Osteoblast (primary cell): ENCODE results near the gene MARCHF10. TPM values are rescaled to one million over a fixed set of nuclear protein-coding genes. Genes with fewer than 3 reads are reported as not detected.

Experiments
- DNase-seq: peaks from one replicate; pipeline ENCODE4 v3.0.0; 2011; ENCODE audit warnings: low spot score, mixed read lengths; ENCODE audit not compliant: insufficient read length; ENCODE audit errors: missing footprints
- H2AFZ ChIP-seq: 2 replicates; pipeline ENCODE4 v1.6.0; 2011; ENCODE audit warnings: mild to moderate bottlenecking, low read length
- H3K27ac ChIP-seq: 2 replicates; pipeline ENCODE4 v1.5.1; 2011; ENCODE audit warnings: mild to moderate bottlenecking, low read depth, low read length, moderate library complexity
- H3K27me3 ChIP-seq: 2 replicates; pipeline ENCODE4 v1.6.0; 2012; ENCODE audit warnings: mild to moderate bottlenecking, control low read depth, inconsistent platforms, low read length, moderate library complexity; ENCODE audit not compliant: insufficient read depth
- H3K36me3 ChIP-seq: 2 replicates; pipeline ENCODE4 v1.5.1; 2011; ENCODE audit warnings: mild to moderate bottlenecking, low read length, control low read depth, moderate library complexity; ENCODE audit not compliant: insufficient read depth
- H3K4me1 ChIP-seq: 2 replicates; pipeline ENCODE4 v1.5.1; 2011; ENCODE audit warnings: mild to moderate bottlenecking, low read length, control low read depth, moderate library complexity; ENCODE audit not compliant: insufficient read depth
- H3K4me2 ChIP-seq: 2 replicates; pipeline ENCODE4 v1.6.0; 2011; ENCODE audit warnings: mild to moderate bottlenecking, low read length; ENCODE audit not compliant: insufficient read depth
- H3K4me3 ChIP-seq: fragments of 200-600 bp; sonication (generic); 3 replicates; pipeline ENCODE4 v1.5.1; 2012; ENCODE audit warnings: mild to moderate bottlenecking, low read length, inconsistent platforms; ENCODE audit not compliant: insufficient read depth
- H3K79me2 ChIP-seq: 2 replicates; pipeline ENCODE4 v1.6.0; 2012; ENCODE audit warnings: mild to moderate bottlenecking, low read length, control low read depth, inconsistent platforms; ENCODE audit not compliant: insufficient read depth
- H3K9me3 ChIP-seq: 2 replicates; pipeline ENCODE4 v1.5.1; 2011; ENCODE audit warnings: low read depth, low read length, control low read depth
- H4K20me1 ChIP-seq: 2 replicates; pipeline ENCODE4 v1.6.0; 2012; ENCODE audit warnings: mild to moderate bottlenecking, low read length, control low read depth; ENCODE audit not compliant: insufficient read depth
- CTCF ChIP-seq: IDR thresholded peaks from 2 replicates; pipeline ENCODE4 v1.5.1; 2011; ENCODE audit warnings: mild to moderate bottlenecking, low read depth, low read length, moderate library complexity; ENCODE audit errors: extremely low read depth
- total RNA-seq: library from RNA; depleted of rRNA; stranded (reverse); fragments of >200 nt; gene quantifications from 2 replicates; pipeline ENCODE4 v1.2.3, GENCODE V29; 2012

MARCHF10 gene
- total RNA-seq, 1 donor: under 0.01 TPM

GRCh38 chr17:62724398-62725146, 83.5 kb downstream of the MARCHF10 start:
- no peak for TF ChIP-seq CTCF
- H3K4me2 ChIP-seq: no peak overlapping the region
- H3K79me2 ChIP-seq: no peaks in the 10 kb centered on the region
- H3K4me3 ChIP-seq: no peak overlapping the region
- peaks cover 2% of the 10 kb centered on the region for H3K9me3 ChIP-seq
- no peak overlapping the region for H3K27ac ChIP-seq
- peak overlapping the region; percentile 32 for H2AFZ ChIP-seq
- no peaks in the 10 kb centered on the region for H3K27me3 ChIP-seq
- no peak for DNase-seq
- no peaks in the 10 kb centered on the region for H4K20me1 ChIP-seq
- H3K36me3 ChIP-seq: no peaks in the 10 kb centered on the region
- H3K4me1 ChIP-seq: no peaks in the 10 kb centered on the region

GRCh38 chr17:62723842-62724241, 84.3 kb downstream of the MARCHF10 start:
- no peak overlapping the region for H3K4me3 ChIP-seq
- H3K27me3 ChIP-seq: no peaks in the 10 kb centered on the region
- H3K9me3 ChIP-seq: peaks cover 2% of the 10 kb centered on the region
- no peak overlapping the region for H3K27ac ChIP-seq
- no peak overlapping the region for H2AFZ ChIP-seq
- no peaks in the 10 kb centered on the region for H3K79me2 ChIP-seq
- DNase-seq: no peak
- no peaks in the 10 kb centered on the region for H3K4me1 ChIP-seq
- TF ChIP-seq CTCF: no peak
- H3K36me3 ChIP-seq: no peaks in the 10 kb centered on the region
- no peaks in the 10 kb centered on the region for H4K20me1 ChIP-seq
- H3K4me2 ChIP-seq: no peak overlapping the region

- no peaks in the 10 kb centered on the region for H3K27me3 ChIP-seq
- no peaks in the 10 kb centered on the region for H3K9me3 ChIP-seq
- no peak overlapping the region for H3K4me3 ChIP-seq
- no peak for TF ChIP-seq CTCF
- H3K36me3 ChIP-seq: no peaks in the 10 kb centered on the region
- H3K4me2 ChIP-seq: no peak overlapping the region
- no peak overlapping the region for H3K27ac ChIP-seq
- no peaks in the 10 kb centered on the region for H4K20me1 ChIP-seq
- H3K4me1 ChIP-seq: peaks cover 6% of the 10 kb centered on the region
- H3K79me2 ChIP-seq: no peaks in the 10 kb centered on the region
- no peak for DNase-seq
- H2AFZ ChIP-seq: no peak overlapping the region
These were observed 85.5 kb downstream of the MARCHF10 start for GRCh38 chr17:62722625-62723024.

GRCh38 chr17:62720126-62720850, 87.8 kb downstream of the MARCHF10 start:
- Histone ChIP-seq H4K20me1 (no peaks in the 10 kb centered on the region), H3K4me2 (no peak overlapping the region), H3K9me3 (no peaks in the 10 kb centered on the region), H3K79me2 (no peaks in the 10 kb centered on the region), H3K27ac (no peak overlapping the region), H3K27me3 (no peaks in the 10 kb centered on the region), H2AFZ (no peak overlapping the region), H3K4me1 (peaks cover 7% of the 10 kb centered on the region), H3K36me3 (no peaks in the 10 kb centered on the region), H3K4me3 (no peak overlapping the region)
- peak; percentile 31 for TF ChIP-seq CTCF
- no peak for DNase-seq
